GM21367 (cell line): ENCODE data around the gene KIF25.
"Not testable (repeated sequence)": the region's sequence is repeated elsewhere in the genome, so short reads cannot be mapped to it uniquely, and the experiment has no call there.

Experiments used
- ATAC-seq: cut with Tn5 transposase; IDR thresholded peaks from one replicate; pipeline ENCODE4 v1.9.1; 2021; ENCODE audit not compliant: unreplicated experiment

Gene KIF25

GRCh38 chr6:167974640-167975344 is 22.7 kb upstream of the KIF25 start:
- ATAC-seq, result no peak

GRCh38 chr6:167975458-167975857 is 22.0 kb upstream of the KIF25 start:
- no peak for ATAC-seq

- ATAC-seq, result not testable (repeated sequence)
These were observed 21.3 kb upstream of the KIF25 start for GRCh38 chr6:167976116-167976657.

GRCh38 chr6:167976708-167977107 is 20.8 kb upstream of the KIF25 start:
- ATAC-seq, result no peak

GRCh38 chr6:167977717-167978467 is 19.6 kb upstream of the KIF25 start:
- ATAC-seq, result no peak

GRCh38 chr6:167978607-167979006 is 18.9 kb upstream of the KIF25 start:
- no peak for ATAC-seq

GRCh38 chr6:167979436-167980139 is 17.9 kb upstream of the KIF25 start:
- ATAC-seq, result no peak

- ATAC-seq, result no peak
These were observed 16.4 kb upstream of the KIF25 start for GRCh38 chr6:167980911-167981580.

- ATAC-seq, result no peak
These were observed 15.5 kb upstream of the KIF25 start for GRCh38 chr6:167981916-167982462.

GRCh38 chr6:167984144-167984719 is 13.2 kb upstream of the KIF25 start:
- ATAC-seq, result no peak

GRCh38 chr6:167984876-167985604 is 12.4 kb upstream of the KIF25 start:
- no peak for ATAC-seq

GRCh38 chr6:167985911-167986595 is 11.4 kb upstream of the KIF25 start:
- no peak for ATAC-seq

- no peak for ATAC-seq
These were observed 9.9 kb upstream of the KIF25 start for GRCh38 chr6:167987396-167988153.

GRCh38 chr6:167988154-167988495 is 9.3 kb upstream of the KIF25 start:
- ATAC-seq, result no peak

- ATAC-seq, result no peak
These were observed 8.3 kb upstream of the KIF25 start for GRCh38 chr6:167988945-167989841.

GRCh38 chr6:167990016-167990945 is 7.2 kb upstream of the KIF25 start:
- no peak for ATAC-seq
